Fibroblast of the aortic adventitia (primary cell): ENCODE results near the gene MTRF1L. TPM values are rescaled to one million over a fixed set of nuclear protein-coding genes. Genes with fewer than 3 reads are reported as not detected.
A peak's percentile ranks its signal among the peaks of the same experiment; 100 is the strongest.

ENCODE experiments used
- DNase-seq: peaks from one replicate; pipeline ENCODE4 v3.0.0-alpha.2; 2010; ENCODE audit warnings: low read depth
- H3K4me3 ChIP-seq: 2 replicates; pipeline ENCODE4 v1.5.1; 2011; ENCODE audit warnings: low read depth, mild to moderate bottlenecking, control low read depth, low read length, moderate library complexity
- CTCF ChIP-seq: IDR thresholded peaks from 2 replicates; pipeline ENCODE4 v1.5.1; 2011; ENCODE audit warnings: mild to moderate bottlenecking, low read length, control low read depth, inconsistent platforms; ENCODE audit not compliant: insufficient read depth
- total RNA-seq: library from RNA; depleted of rRNA; stranded (reverse); fragments of >200 nt; gene quantifications from 2 replicates; pipeline ENCODE4 v1.2.3, GENCODE V29; 2012; ENCODE audit warnings: low replicate concordance

The MTRF1L gene
- total RNA-seq: 26.8 and 28.2 TPM in 2 replicates

- TF ChIP-seq CTCF: no peak
Measured at GRCh38 chr6:153002613-153003365, at the start of gene MTRF1L. Gene MTRF1L, minus strand, starts transcription at chr6:153002709. Its CDS starts 24 bp downstream, at chr6:153002685.

GRCh38 chr6:153051801-153052200, 49.3 kb upstream of the MTRF1L start:
- TF ChIP-seq CTCF: no peak
- H3K4me3 ChIP-seq: no peak overlapping the region
- DNase-seq: peak; percentile 19

More at GRCh38 chr6:153002613-153003365, at the start of gene MTRF1L:
- H3K4me3 ChIP-seq: peak within 1 kb of the TSS; percentile 84
- DNase-seq: peak; percentile 97

- no peak overlapping the region for H3K4me3 ChIP-seq
- TF ChIP-seq CTCF: no peak
- no peak for DNase-seq
Measured at GRCh38 chr6:153048631-153049030, 46.1 kb upstream of the MTRF1L start.

- DNase-seq: no peak
- H3K4me3 ChIP-seq: no peak overlapping the region
- no peak for TF ChIP-seq CTCF
Measured at GRCh38 chr6:153047386-153047785, 44.9 kb upstream of the MTRF1L start.

GRCh38 chr6:153045271-153045670, 42.8 kb upstream of the MTRF1L start:
- TF ChIP-seq CTCF: no peak
- DNase-seq: no peak
- no peak overlapping the region for H3K4me3 ChIP-seq

- TF ChIP-seq CTCF: no peak
- DNase-seq: no peak
- no peak overlapping the region for H3K4me3 ChIP-seq
Measured at GRCh38 chr6:153044295-153044694, 41.8 kb upstream of the MTRF1L start.
